Endodermal cell (in vitro differentiated cells): ENCODE measurements around the gene KHDC3L. TPM values are rescaled to one million over a fixed set of nuclear protein-coding genes. Genes with fewer than 3 reads are reported as not detected.
"Not testable (repeated sequence)": the region's sequence is repeated elsewhere in the genome, so short reads cannot be mapped to it uniquely, and the experiment has no call there.

Source experiments
- DNase-seq: peaks from one replicate; pipeline ENCODE4 v3.0.0-alpha.2; 2017
- H3K27ac ChIP-seq: 2 replicates; pipeline ENCODE4 v1.5.1; 2013; ENCODE audit warnings: mild to moderate bottlenecking, low read depth, low read length, moderate library complexity
- H3K27me3 ChIP-seq: 2 replicates; pipeline ENCODE4 v1.6.1; 2013; ENCODE audit warnings: mild to moderate bottlenecking, low read length, moderate library complexity; ENCODE audit not compliant: insufficient read depth, control insufficient read depth, poor library complexity, severe bottlenecking
- H3K36me3 ChIP-seq: 2 replicates; pipeline ENCODE4 v1.7.0; 2013; ENCODE audit warnings: mild to moderate bottlenecking, low read length, moderate library complexity; ENCODE audit not compliant: control insufficient read depth, insufficient read depth
- H3K4me1 ChIP-seq: one replicate; pipeline ENCODE4 v1.7.0; 2013; ENCODE audit warnings: low read length; ENCODE audit not compliant: control insufficient read depth, insufficient read depth
- H3K4me3 ChIP-seq: 2 replicates; pipeline ENCODE4 v1.5.1; 2013; ENCODE audit warnings: mild to moderate bottlenecking, low read length, moderate library complexity
- H3K9ac ChIP-seq: 2 replicates; pipeline ENCODE4 v1.6.1; 2013; ENCODE audit warnings: mild to moderate bottlenecking, low read length, moderate library complexity; ENCODE audit not compliant: poor library complexity, severe bottlenecking; ENCODE audit errors: extremely low read depth
- H3K9me3 ChIP-seq: 2 replicates; pipeline ENCODE4 v1.6.1; 2013; ENCODE audit warnings: mild to moderate bottlenecking, low read length, moderate library complexity; ENCODE audit not compliant: control insufficient read depth
- H3K27ac Mint-ChIP-seq: 2 replicates; pipeline ENCODE4 v1.8.0; 2020; ENCODE audit warnings: mixed read lengths
- H3K27me3 Mint-ChIP-seq: 2 replicates; pipeline ENCODE4 v1.8.0; 2021; ENCODE audit warnings: mild to moderate bottlenecking, mixed read lengths; ENCODE audit not compliant: insufficient read depth
- H3K36me3 Mint-ChIP-seq: 2 replicates; pipeline ENCODE4 v1.8.0; 2020; ENCODE audit warnings: low read depth, mixed read lengths
- H3K4me1 Mint-ChIP-seq: 2 replicates; pipeline ENCODE4 v1.8.0; 2020; ENCODE audit warnings: mixed read lengths
- H3K4me3 Mint-ChIP-seq: 2 replicates; pipeline ENCODE4 v1.8.0; 2020; ENCODE audit warnings: mild to moderate bottlenecking, moderate library complexity, mixed read lengths
- H3K9me3 Mint-ChIP-seq: 2 replicates; pipeline ENCODE4 v1.8.0; 2020; ENCODE audit warnings: mild to moderate bottlenecking, mixed read lengths
- CTCF ChIP-seq: fragments of 200-600 bp; sonication (generic); conservative IDR thresholded peaks from 2 replicates; pipeline ENCODE4 v1.5.0; 2021; ENCODE audit warnings: antibody characterized with exemption, mild to moderate bottlenecking
- WGBS, 2 experiments: methylation state at CpG; one replicate each; pipeline versions ENCODE4 v1.1.5 to v1.1.7; 2013; ENCODE audit warnings: missing lambda C conversion rate in 2 of 2, mixed read lengths in 1 of 2; ENCODE audit not compliant: insufficient coverage in 1 of 2, insufficient read length in 1 of 2; 5-methylcytosine and 5-hydroxymethylcytosine counted together
- total RNA-seq, 2 donors: library from RNA; stranded (reverse); fragmentation: NEBNext Ultra II Directional in 1 of 2; extraction: Animal tissue kit (Norgen Biotek cat#: 25700) in 1 of 2; gene quantifications; 2 replicates in 1 of 2; 3 replicates in 1 of 2; pipeline ENCODE4 v1.2.1, GENCODE V29; 2021

Gene KHDC3L
- total RNA-seq, 2 donors from 2014 or later: not detected

GRCh38 chr6:73391675-73392074 lies 29.2 kb downstream of the KHDC3L start:
- no peak overlapping the region for H3K4me3 Mint-ChIP-seq
- H3K36me3 ChIP-seq: no peaks in the 10 kb centered on the region
- H3K27ac Mint-ChIP-seq: no peak overlapping the region
- no peak for TF ChIP-seq CTCF
- H3K4me1 ChIP-seq: no peaks in the 10 kb centered on the region
- no peak overlapping the region for H3K27ac ChIP-seq
- WGBS, 2 experiments: 91% methylated on average over 2 of the region's 2 CpGs; no CpG with 5 or more reads in 1 of the 2 experiments
- no peak for DNase-seq
- peaks cover 2% of the 10 kb centered on the region for H3K4me1 Mint-ChIP-seq
- peaks cover 4% of the 10 kb centered on the region for H3K27me3 Mint-ChIP-seq
- no peak overlapping the region for H3K4me3 ChIP-seq
- H3K9me3 ChIP-seq: no peaks in the 10 kb centered on the region
- H3K27me3 ChIP-seq: no peaks in the 10 kb centered on the region
- no peak overlapping the region for H3K9ac ChIP-seq
- no peaks in the 10 kb centered on the region for H3K36me3 Mint-ChIP-seq
- peaks cover 8% of the 10 kb centered on the region for H3K9me3 Mint-ChIP-seq

GRCh38 chr6:73392188-73392587 lies 29.7 kb downstream of the KHDC3L start:
- H3K36me3 ChIP-seq, DNase-seq, H3K9me3 ChIP-seq, H3K27me3 Mint-ChIP-seq, H3K4me1 ChIP-seq, H3K27ac ChIP-seq, H3K9me3 Mint-ChIP-seq, H3K27ac Mint-ChIP-seq, H3K9ac ChIP-seq, H3K4me3 ChIP-seq, H3K36me3 Mint-ChIP-seq, H3K4me3 Mint-ChIP-seq, H3K27me3 ChIP-seq, H3K4me1 Mint-ChIP-seq: not testable (repeated sequence)
- 85 to 92% methylated on average over 2 to 3 of the region's 4 CpGs for WGBS, 2 experiments

GRCh38 chr6:73393278-73393677 lies 30.8 kb downstream of the KHDC3L start:
- Histone ChIP-seq H3K36me3 (no peaks in the 10 kb centered on the region), H3K9me3 (no peaks in the 10 kb centered on the region), H3K4me1 (no peaks in the 10 kb centered on the region), H3K27ac (no peak overlapping the region), H3K27me3 (no peaks in the 10 kb centered on the region), H3K9ac (no peak overlapping the region), H3K4me3 (no peak overlapping the region)
- Mint-ChIP-seq H3K27me3 (peaks cover 4% of the 10 kb centered on the region), H3K36me3 (no peaks in the 10 kb centered on the region), H3K4me3 (no peak overlapping the region), H3K4me1 (peaks cover 2% of the 10 kb centered on the region), H3K27ac (no peak overlapping the region), H3K9me3 (peaks cover 8% of the 10 kb centered on the region)
- WGBS, 2 experiments: 91 to 94% methylated on average over 3 of the region's 3 CpGs
- TF ChIP-seq CTCF: no peak
- DNase-seq: no peak
